Neural cell (in vitro differentiated cells): ENCODE results near the gene NPIPA5.
A peak's percentile ranks its signal among the peaks of the same experiment; 100 is the strongest.

Source experiments
- CTCF ChIP-seq: fragments of 450-650 bp; IDR thresholded peaks from 2 replicates; pipeline ENCODE4 v1.5.1; 2014; ENCODE audit warnings: antibody characterized with exemption, mild to moderate bottlenecking, moderate library complexity; ENCODE audit not compliant: poor library complexity, severe bottlenecking
- EP300 ChIP-seq: fragments of 450-650 bp; conservative IDR thresholded peaks from 2 replicates; pipeline ENCODE4 v1.6.1; 2014; ENCODE audit warnings: antibody characterized with exemption, mild to moderate bottlenecking, moderate library complexity; ENCODE audit not compliant: poor library complexity, severe bottlenecking
- EZH2 ChIP-seq: fragments of 200-600, 300-800 bp; shearing (Covaris generic), sonication (generic); IDR thresholded peaks from 2 replicates; pipeline ENCODE4 v1.6.1; 2014; ENCODE audit warnings: antibody characterized with exemption, low read length, borderline replicate concordance, mild to moderate bottlenecking; ENCODE audit not compliant: insufficient read depth, poor library complexity, severe bottlenecking
- POLR2AphosphoS5 ChIP-seq: IDR thresholded peaks from 2 replicates; pipeline ENCODE4 v1.6.1; 2012
- SMC3 ChIP-seq: fragments of 450-650 bp; conservative IDR thresholded peaks from 2 replicates; pipeline ENCODE4 v1.6.1; 2014; ENCODE audit warnings: antibody characterized with exemption, mild to moderate bottlenecking, moderate library complexity; ENCODE audit not compliant: poor library complexity
- TAF1 ChIP-seq: IDR thresholded peaks from 2 replicates; pipeline ENCODE4 v1.6.1; 2012; ENCODE audit warnings: low read depth

DNA sequence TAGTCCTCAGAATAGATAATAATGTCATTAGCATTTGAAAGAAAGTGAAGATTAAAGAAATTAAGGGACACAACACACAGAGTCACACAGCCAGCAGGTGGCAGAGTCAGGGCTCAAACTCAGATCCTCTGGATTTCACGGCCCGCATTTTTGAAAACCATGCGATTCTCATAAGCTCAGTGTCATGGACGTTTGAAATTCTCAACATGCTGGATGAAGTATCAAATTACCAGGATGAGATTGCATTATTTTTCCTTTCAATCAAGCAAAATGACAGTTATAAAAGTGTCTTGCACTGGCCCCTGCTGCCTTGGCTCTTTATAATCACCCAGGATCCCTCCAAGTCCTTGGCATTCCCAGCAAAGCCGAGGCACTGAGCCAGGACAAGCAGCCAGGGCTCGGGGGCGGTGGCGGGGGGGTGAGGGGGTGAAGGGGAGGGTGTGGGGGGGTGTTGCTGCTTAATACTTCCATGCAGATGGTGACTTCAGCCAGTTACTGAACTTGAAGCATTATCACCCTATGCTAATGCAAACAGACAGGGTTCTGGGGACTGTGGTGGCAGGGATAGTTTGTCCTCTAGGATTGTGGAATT is 49.6 kb upstream of the NPIPA5 start:
- TF ChIP-seq EP300 (no peak), POLR2AphosphoS5 (no peak), TAF1 (no peak), SMC3 (peak; percentile 46), CTCF (peak; percentile 41), EZH2 (no peak)
